NB4 (cell line): ENCODE data around the gene CHRNG.

Source experiments
- CTCF ChIP-seq: IDR thresholded peaks from one replicate; pipeline ENCODE4 v1.5.1; 2012; ENCODE audit warnings: low read depth, low read length
- POLR2A ChIP-seq: IDR thresholded peaks from 2 replicates; pipeline ENCODE4 v1.6.1; 2011; ENCODE audit warnings: mild to moderate bottlenecking; ENCODE audit not compliant: insufficient read length; ENCODE audit errors: extremely low read depth

GRCh38 chr2:232567721-232568120, 28.2 kb downstream of the CHRNG start:
- TF ChIP-seq CTCF (no peak), POLR2A (no peak)
